ENCODE measurements around the gene GMDS. TPM values are rescaled to one million over a fixed set of nuclear protein-coding genes. Genes with fewer than 3 reads are reported as not detected.

The GMDS gene
- total and polyA plus RNA-seq, 2 of the 8 experiments (the other 6 are each of a cell fraction or from before 2014, with no cell fraction given): 16.8 to 50.0 TPM

DNA sequence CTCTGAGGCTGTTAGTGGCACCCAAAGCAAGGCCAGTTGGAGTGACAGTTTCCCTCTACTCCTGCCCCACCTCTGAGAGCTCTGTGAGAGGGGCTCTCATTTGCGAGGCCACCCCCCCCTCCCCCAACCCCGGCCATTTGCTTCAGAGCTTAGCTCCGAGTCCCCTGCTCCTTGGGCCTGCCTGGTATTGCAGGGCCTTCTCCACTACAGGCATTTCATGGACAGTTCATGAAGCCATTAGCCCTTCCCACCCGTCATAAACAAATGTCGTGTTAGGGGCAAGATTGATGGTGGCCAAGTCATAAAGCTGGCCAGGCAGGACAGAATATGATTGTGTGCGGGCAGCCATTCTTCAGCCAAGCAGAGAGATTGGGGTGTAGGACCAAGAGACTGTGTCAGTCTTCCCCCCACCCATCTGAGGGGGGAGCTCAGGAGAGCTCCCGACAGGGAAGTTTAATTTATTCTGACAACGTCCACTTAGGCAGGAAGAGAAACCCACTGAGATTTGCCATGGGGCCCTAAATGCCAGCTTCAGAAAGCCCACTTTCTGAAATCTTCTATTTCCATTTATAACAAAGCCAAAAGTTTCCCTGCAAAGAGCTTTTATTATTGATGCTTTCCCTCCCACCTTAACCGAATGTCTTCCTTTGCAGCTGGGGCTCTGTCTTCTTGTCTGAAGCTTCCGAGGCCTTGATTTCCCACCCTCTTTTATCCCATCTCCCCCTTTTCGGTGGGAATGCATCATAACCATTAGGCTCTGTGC lies 628.5 kb downstream of the GMDS start:
- H3K4me1 ChIP-seq (replicated peaks in 1 of 4; ENCODE audit: control insufficient read depth in 3 of 4, insufficient read depth in 4 of 4, low read length in 3 of 4): peaks cover 0 to 23% (median 10%) of the 10 kb centered on the region in 4 experiments; a peak in 6 of 7 replicates
- DNase-seq (ENCODE audit: low read depth in 1 of 2, low spot score in 2 of 2): no peak
- H2BK12ac ChIP-seq (ENCODE audit: low read depth, low read length): no peak overlapping the region
- H3K23me2 ChIP-seq (ENCODE audit: low read depth, low read length): peaks cover 11% of the 10 kb centered on the region; the same call in 1 of the 2 replicates
- H3K56ac ChIP-seq (replicated peaks; ENCODE audit: insufficient read length, low read depth, low read length): no peak overlapping the region
- no peak overlapping the region for H2BK120ac ChIP-seq (replicated peaks; ENCODE audit: low read depth, low read length)
- H4K20me1 ChIP-seq (replicated peaks in 1 of 2; ENCODE audit: control insufficient read depth in 1 of 2, insufficient read depth in 2 of 2, low read length in 2 of 2): peaks cover 32 to 39% of the 10 kb centered on the region in 2 experiments
- no peak overlapping the region for H4K5ac ChIP-seq (ENCODE audit: insufficient read length, low read depth, low read length)
- H3K36me3 ChIP-seq (ENCODE audit: control insufficient read depth in 2 of 4, insufficient read depth in 4 of 4, low read length in 3 of 4): peaks cover 0 to 8% (median 0%) of the 10 kb centered on the region in 4 experiments; a peak in 1 of 8 replicates
- H2BK20ac ChIP-seq (ENCODE audit: low read length): no peak overlapping the region
- ChIA-PET CTCF (ENCODE audit: partially characterized antibody) (interaction anchor here (0.7 to 4.4 kb wide), 9 partner anchors 10 to 420 kb away, joined by 3 to 30 read pairs (median 4); no protein-coding TSS in a partner anchor), POLR2A (ENCODE audit: partially characterized antibody) (interaction anchor here (3.1 kb wide), 1 partner anchor 10 kb away, joined by 18 read pairs; no protein-coding TSS in a partner anchor)
- no peak for FAIRE-seq
- no peak overlapping the region for H3K4me3 ChIP-seq (ENCODE audit: extremely low read depth in 1 of 4, insufficient read depth in 2 of 4, low read depth in 3 of 4, low read length in 4 of 4)
- no peak overlapping the region for H3K9ac ChIP-seq (replicated peaks in 1 of 4; ENCODE audit: extremely low read depth in 1 of 4, low read depth in 3 of 4, low read length in 3 of 4)
- H2BK5ac ChIP-seq (ENCODE audit: low read depth, low read length): no peak overlapping the region
- no peaks in the 10 kb centered on the region for H3K79me2 ChIP-seq (ENCODE audit: control insufficient read depth in 1 of 2, insufficient read depth in 2 of 2, low read length in 2 of 2)
- H4K8ac ChIP-seq (ENCODE audit: extremely low read depth, insufficient read depth, low read length): no peak overlapping the region
- no peak overlapping the region for H2AFZ ChIP-seq (ENCODE audit: low read length)
- H2BK15ac ChIP-seq (ENCODE audit: low read length): no peak overlapping the region
- no peak overlapping the region for H3K14ac ChIP-seq (ENCODE audit: insufficient read length)
- H3K18ac ChIP-seq (ENCODE audit: extremely low read depth, low read length): no peak overlapping the region
- H3K79me1 ChIP-seq (ENCODE audit: low read depth, low read length): no peaks in the 10 kb centered on the region
- H4K91ac ChIP-seq (replicated peaks; ENCODE audit: insufficient read length, low read length): no peak overlapping the region
- 14% methylated on average over 9 of the region's 11 CpGs; no CpG with 5 or more reads in 1 of the 2 experiments for WGBS, 2 experiments (ENCODE audit: extremely low coverage in 1 of 2, insufficient coverage in 1 of 2, insufficient read length in 1 of 2, insufficient replicate concordance in 2 of 2, low coverage in 1 of 2, low lambda C conversion rate in 2 of 2, missing lambda C conversion rate in 1 of 2)
- no peak overlapping the region for H3K4ac ChIP-seq (replicated peaks; ENCODE audit: insufficient read length, low read depth, low read length)
- no peaks in the 10 kb centered on the region for H3K9me3 ChIP-seq (ENCODE audit: insufficient read depth in 2 of 2, low read depth in 1 of 2, low read length in 1 of 2)
- no peak overlapping the region for H3K23ac ChIP-seq (ENCODE audit: insufficient read length)
- H3K4me2 ChIP-seq (ENCODE audit: insufficient read depth in 1 of 2, low read depth in 2 of 2, low read length in 2 of 2): peak overlapping the region in 1 of 2 experiments; percentile 4; a peak in 1 of 4 replicates
- H2AK5ac ChIP-seq (ENCODE audit: low read depth, low read length): no peak overlapping the region
- peaks cover 94 to 100% (median 97%) of the 10 kb centered on the region in 4 experiments for H3K27me3 ChIP-seq (replicated peaks in 1 of 4; ENCODE audit: control insufficient read depth in 3 of 4, extremely low read depth in 1 of 4, insufficient read depth in 3 of 4, low read length in 3 of 4)
- no peak overlapping the region for H3K27ac ChIP-seq (ENCODE audit: low read depth, low read length)
- TF ChIP-seq EZH2 (IDR thresholded peaks at IDR 0.05; ENCODE audit: low read depth, low read length, severe bottlenecking): no peak
- TF ChIP-seq POLR2AphosphoS5 (IDR thresholded peaks at IDR 0.05; ENCODE audit: low read depth, low read length): no peak
- TF ChIP-seq HDAC6 (IDR thresholded peaks at IDR 0.05; ENCODE audit: low read depth, low read length): no peak
- no peak for TF ChIP-seq CEBPB (IDR thresholded peaks at IDR 0.05; ENCODE audit: low read depth, low read length)
- TF ChIP-seq SIX5 (IDR thresholded peaks at IDR 0.05; ENCODE audit: low read depth, low read length): no peak
- no peak for TF ChIP-seq FOSL1 (IDR thresholded peaks at IDR 0.05; ENCODE audit: insufficient read depth, low read depth, low read length)
- TF ChIP-seq TAF7 (optimal IDR thresholded peaks at IDR 0.05; ENCODE audit: borderline replicate concordance, low read depth, low read length): no peak
- no peak for TF ChIP-seq SP2 (IDR thresholded peaks at IDR 0.05; ENCODE audit: low read length)
